RPMI8226 (cell line): Measurements from ENCODE around the gene LRRC15.

Source experiments
- DNase-seq: peaks from one replicate; pipeline ENCODE4 v3.0.0-alpha.2; 2015

Gene LRRC15

DNA sequence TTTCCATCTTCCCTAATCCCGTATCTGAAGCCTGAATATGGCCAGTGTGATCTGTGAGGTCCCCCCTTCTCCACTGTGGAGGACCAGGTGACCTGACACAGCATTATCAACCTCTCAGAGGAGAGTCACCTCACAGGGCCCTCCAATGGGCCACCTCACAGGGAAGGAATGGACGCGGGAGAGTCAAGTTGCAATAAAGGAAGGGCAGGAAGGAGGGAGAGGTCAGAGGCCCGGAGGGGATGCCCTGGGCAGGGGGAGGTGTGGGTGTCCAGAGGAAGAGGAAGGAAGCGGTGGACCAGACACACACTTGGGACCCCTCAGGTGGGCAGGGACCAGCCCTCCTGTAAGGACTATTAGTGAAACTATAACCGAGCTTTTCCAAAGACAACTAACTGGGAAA is 14.6 kb upstream of the LRRC15 start:
- DNase-seq, result no peak

DNA sequence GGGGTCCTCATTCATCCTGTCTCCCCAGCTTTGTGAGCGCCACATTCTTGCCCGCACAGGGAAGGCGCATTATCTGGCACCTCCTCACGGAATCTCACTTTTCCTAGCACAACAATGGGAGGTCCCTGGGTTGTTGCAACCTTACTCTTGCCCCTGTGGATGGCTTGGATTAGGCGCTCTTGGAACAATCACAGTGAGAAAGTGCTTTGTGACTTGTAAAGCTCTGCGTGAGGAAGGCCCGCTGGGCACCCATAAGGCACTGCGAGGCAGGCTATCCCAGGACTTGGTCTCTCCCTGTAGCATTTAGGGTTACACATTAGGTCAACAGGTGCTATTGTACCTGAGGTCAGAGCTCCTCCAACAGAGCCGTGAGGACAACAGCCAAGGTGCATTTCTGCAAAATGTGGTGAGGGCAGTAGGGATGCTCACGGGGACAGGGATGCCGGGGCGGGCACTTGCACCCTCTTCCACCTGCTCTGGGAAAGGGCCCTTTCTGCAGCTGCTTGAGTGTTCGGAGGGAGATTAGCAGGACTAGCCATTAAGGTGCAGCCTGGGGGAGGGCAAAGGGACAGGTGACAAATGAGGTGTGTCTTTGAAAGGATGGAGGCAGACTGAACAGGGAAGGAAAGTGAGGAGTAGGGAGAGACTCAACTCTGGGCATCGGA is 13.9 kb upstream of the LRRC15 start:
- DNase-seq, result no peak

DNA sequence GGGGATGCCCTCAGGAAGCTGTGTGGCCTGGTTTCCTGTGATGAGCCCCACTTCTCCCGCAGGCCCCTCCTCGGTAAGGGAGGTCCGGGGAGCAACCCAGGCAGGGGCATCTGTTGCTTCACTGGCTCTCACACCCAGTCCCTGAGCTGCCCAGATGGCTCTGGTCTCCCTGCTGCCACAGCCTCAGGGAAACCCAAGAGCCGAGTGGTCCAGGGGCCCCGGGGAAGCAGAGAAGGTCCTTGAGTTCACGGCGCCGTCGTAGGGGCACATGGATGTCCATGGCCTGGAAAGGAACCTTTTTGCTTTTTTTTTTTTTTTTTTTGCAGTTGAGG is 13.3 kb upstream of the LRRC15 start:
- no peak for DNase-seq

DNA sequence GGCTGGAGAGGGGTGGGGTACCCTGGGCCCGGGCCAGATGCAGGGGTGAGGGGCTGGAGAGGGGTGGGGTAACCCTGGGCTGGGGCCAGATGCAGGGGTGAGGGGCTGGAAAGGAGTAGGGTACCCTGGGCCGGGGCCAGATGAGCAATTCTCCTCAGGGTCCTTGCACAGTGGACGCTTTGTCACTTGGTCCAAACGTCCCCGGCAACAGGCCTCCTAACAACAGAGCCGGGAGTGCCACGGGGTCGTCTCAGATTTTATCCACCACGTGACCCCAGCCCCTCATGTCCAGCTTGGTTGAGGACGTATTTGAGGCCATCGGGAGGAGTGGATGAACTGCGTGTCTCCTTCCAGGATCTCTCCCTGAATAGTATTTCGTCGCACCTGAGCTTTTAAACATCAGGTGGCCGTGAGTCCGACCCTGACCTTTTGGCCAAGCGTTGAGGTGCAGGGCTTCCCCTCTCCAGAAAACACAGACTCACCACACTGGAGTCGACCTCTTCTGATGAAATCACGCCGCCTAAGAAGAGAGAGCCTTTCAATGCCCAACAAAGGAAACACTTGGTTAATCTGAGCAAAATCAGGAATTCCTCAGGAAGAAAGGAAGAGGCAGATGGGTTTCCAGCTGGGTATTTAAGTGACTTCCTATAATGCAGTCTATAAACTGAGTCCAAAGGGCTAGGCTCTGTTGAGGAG is 12.8 kb upstream of the LRRC15 start:
- no peak for DNase-seq

DNA sequence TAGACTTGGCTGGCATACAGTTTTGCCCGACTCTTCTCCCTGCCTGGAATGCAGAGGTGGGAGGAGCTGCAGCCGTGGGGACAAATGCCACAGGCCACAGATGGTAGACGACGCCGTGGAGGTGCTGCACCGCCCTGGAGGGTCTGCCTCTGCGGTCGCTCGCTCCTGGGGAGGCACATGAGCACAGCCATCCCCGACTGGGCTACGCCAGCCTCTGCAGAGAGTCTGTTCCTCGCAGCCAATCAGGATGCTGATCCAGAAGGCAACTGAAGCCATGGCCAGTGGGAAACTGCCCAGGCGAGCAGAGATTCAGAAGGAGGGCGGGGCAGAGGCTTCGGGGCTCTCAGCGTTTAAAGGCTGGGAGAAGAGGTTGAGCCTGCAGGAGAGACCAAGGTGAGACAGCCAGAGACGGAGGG is 11.9 kb upstream of the LRRC15 start:
- no peak for DNase-seq

- no peak for DNase-seq
Observed at GRCh38 chr3:194380326-194380725, 10.8 kb upstream of the LRRC15 start.

DNA sequence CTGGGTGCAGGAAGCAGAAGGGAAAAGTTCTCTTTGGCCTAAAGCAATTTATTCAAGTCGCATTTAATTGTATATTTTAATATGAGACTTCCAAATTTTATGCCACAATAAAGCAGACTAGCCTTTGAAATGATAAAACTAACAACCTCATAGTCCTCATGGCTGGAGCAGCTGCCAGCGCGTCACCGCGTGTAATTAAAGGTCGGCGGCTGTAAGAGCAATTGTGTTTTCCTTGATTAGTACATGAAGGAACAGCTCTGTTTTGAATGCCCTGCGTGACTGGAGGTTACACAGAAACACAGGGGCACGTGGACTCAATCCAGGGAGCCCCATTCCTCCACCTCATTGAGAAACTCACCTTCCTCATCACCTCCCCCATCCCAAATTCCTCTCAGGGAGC is 10.1 kb upstream of the LRRC15 start:
- DNase-seq, result no peak

DNA sequence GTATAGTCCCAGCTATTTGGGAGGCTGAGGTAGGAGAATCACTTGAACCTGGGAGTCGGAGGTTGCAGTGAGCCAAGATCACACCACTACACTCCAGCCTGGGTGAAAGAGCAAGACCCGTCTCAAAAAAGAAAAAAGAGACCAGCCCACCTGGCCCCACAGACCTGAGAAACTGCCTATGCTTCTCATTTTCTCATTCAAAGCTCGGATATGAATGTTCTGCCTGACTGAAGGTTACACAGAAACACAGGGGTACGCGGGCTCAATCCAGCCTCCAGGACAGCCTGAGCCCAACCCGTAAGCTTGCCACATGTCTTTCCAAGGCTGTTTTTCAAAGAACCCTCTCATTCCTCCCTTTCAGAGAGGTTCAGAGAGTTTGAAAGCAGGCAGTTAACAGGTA is 9.7 kb upstream of the LRRC15 start:
- DNase-seq, result no peak

GRCh38 chr3:194377708-194378107 is 8.2 kb upstream of the LRRC15 start:
- no peak for DNase-seq

DNA sequence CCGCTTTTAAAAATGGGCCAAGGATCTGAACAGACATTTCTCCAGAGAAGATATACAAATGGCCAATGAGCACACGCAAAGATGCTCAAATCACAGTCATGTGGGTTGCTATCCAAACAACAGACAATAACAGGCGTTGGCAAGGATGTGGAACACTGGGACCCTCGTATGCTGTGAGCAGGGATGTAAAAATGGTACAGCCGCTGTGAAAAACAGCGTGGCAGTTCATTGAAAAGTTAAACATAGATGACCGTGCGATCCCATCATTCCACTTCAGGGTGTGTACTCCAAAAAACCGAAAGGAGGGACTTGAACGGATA is 6.7 kb upstream of the LRRC15 start:
- DNase-seq, result no peak

DNA sequence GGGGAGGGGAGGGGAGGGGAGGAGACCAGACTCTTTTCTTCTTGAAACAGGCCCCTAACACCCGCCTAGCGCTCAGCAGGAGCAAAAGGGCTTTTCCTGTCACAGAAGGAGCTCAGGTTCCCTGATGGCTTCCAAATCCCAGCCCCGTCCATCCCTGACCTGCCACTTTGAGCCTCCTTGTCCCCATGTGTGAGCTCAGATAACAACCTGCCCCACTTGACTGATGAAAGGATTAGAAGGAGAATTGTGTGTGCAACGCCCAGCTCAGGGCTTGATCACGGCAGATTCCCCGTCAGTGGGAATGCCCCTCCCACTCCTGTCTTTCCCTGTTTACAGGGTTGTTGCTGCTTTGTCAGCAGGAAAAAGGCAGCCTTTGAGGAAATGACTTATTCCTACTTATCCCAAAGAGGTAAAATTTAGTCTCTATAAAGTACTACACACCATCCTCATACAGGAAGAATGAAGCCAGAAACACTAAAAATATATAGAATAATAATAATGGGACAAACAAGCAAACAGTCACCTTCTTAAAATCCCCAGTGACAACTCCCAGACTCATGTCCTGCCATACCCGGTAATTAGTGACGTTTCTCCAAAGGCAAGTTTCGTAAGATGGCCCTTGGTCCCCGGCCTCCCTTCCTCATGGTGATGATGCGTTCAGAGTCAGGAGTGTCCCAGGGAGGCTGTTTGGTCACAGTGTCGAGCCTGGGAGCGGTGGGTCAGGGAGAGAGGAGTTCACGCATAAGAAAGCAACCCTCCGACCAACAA is 6.1 kb upstream of the LRRC15 start:
- no peak for DNase-seq

GRCh38 chr3:194374935-194375334 is 5.4 kb upstream of the LRRC15 start:
- DNase-seq, result no peak

- no peak for DNase-seq
Observed at GRCh38 chr3:194373899-194374298, 4.4 kb upstream of the LRRC15 start.

GRCh38 chr3:194373028-194373427 is 3.5 kb upstream of the LRRC15 start:
- DNase-seq, result no peak

GRCh38 chr3:194370753-194371152 is 1.2 kb upstream of the LRRC15 start:
- no peak for DNase-seq

DNA sequence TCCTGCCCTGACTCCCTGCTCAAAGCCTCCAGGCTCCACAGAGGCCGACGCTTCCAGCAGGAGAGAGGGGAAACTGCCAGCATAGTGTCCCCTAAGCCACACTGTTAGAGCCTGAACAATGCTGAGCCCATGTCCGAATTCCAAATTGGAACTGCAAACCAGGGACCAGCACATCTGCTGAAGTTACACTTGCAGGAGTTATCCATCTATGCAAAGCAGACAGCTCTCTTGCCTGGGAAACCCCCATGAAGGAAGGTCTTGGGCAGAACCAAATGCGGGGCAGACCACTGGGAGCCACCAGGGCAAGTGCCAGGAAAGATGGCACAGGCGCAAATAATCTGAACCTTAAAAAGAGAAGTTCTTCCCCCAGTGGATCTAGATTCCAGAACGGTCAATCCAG is 625 bp downstream of the LRRC15 start:
- no peak for DNase-seq

GRCh38 chr3:194367992-194368841 is 1.3 kb downstream of the LRRC15 start:
- peak; percentile 90 for DNase-seq

GRCh38 chr3:194365978-194366490 is 3.5 kb downstream of the LRRC15 start:
- no peak for DNase-seq

- no peak for DNase-seq
Observed at GRCh38 chr3:194365526-194365925, 4.0 kb downstream of the LRRC15 start.

DNA sequence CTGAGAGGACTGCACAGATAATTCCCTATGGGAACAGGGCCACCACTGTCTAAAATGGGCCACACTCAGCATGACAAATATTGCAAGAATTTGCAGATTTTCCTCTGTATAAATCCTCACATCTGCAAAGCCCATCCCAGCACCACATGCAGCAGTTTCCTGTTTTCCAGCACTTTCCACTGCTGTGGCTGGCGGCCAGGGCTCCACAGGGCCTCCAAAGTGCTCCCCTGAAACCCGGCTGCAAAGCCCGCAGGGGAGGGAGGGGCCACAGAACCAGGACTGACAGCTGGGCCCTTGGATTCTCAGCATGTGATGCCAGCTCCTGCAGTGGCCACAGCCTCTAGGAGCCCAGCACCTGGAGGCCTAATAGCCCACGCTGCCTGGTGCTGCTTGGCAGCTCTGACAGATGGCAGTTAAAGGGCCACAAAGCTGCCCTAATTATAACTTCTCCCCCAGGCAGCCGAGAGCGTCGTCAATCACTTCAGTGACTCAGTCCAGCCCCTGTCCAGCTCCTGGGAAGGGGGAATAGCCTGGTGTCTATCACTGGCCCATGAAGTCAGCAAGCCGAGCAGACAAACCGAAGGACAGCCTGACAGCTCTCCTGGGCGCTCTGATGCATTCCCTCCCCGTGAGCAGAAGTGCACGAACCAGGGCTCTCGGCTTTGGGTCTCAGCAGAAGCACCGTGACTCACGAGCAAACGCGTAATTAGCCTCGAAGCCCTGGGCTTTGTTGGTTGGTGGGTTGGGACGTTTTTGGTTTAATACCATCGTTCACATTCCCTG is 4.7 kb downstream of the LRRC15 start:
- DNase-seq, result peak; percentile 73

DNA sequence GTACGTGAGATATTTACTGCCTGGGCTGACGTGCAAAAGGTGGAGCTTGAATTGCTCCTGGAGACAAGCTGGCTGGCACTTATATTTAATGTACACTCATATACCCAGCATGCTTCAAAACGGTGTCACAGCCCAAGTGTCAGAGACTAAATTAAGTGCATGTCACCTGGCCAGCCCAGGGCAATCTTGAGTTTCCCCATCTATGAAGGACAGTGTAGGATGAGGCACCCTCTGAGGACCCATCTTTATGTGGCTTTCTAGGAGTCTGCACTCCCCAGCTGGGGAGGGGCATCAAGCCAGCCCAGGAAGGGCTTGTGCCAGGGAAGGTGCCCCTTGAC is 5.3 kb downstream of the LRRC15 start:
- no peak for DNase-seq

DNA sequence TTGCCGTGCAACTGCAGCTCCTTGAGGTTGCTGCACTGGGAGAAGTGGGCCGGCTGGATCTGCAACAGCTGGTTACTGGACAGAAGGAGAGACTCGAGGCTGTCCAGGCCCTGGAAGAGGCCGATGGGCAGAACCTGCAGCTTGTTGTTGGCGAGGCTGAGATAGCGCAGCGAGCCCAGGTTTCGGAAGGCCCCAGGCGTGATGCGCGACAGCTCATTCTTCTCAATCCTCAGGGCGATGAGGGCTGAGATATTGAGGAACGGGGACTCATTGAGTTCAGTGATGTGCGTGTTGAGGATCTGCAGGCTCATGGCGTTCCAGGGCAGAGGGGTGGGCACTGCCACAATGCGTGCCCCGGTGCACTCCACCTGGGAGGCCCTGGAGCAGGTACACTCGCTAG is 9.0 kb downstream of the LRRC15 start:
- DNase-seq, result no peak

- DNase-seq, result no peak
Observed at GRCh38 chr3:194357681-194358080, 11.9 kb downstream of the LRRC15 start.
